ENCODE results near the gene GALNT12.

GALNT12 gene

GRCh38 chr9:98805506-98806272, 1.8 kb upstream of the GALNT12 start:
- FAIRE-seq, result no peak

GRCh38 chr9:98806394-98807035, 955 bp upstream of the GALNT12 start:
- peak; percentile 60 for FAIRE-seq

GRCh38 chr9:98807814-98808195, 335 bp downstream of the GALNT12 start:
- FAIRE-seq, result no peak

GRCh38 chr9:98808411-98808815, 943 bp downstream of the GALNT12 start:
- FAIRE-seq, result no peak

- FAIRE-seq, result no peak
Measured at GRCh38 chr9:98808875-98809274, 1.4 kb downstream of the GALNT12 start.

- no peak for FAIRE-seq
Measured at GRCh38 chr9:98809311-98810101, 2.0 kb downstream of the GALNT12 start.

GRCh38 chr9:98810102-98810842, 2.8 kb downstream of the GALNT12 start:
- FAIRE-seq, result no peak

GRCh38 chr9:98811051-98811650, 3.7 kb downstream of the GALNT12 start:
- FAIRE-seq, result no peak

GRCh38 chr9:98815391-98815951, 8.0 kb downstream of the GALNT12 start:
- FAIRE-seq, result no peak

- FAIRE-seq, result no peak
Measured at GRCh38 chr9:98818764-98819163, 11.3 kb downstream of the GALNT12 start.

- FAIRE-seq, result no peak
Measured at GRCh38 chr9:98819231-98819630, 11.8 kb downstream of the GALNT12 start.

- no peak for FAIRE-seq
Measured at GRCh38 chr9:98821831-98822230, 14.4 kb downstream of the GALNT12 start.

- no peak for FAIRE-seq
Measured at GRCh38 chr9:98822661-98823060, 15.2 kb downstream of the GALNT12 start.

- no peak for FAIRE-seq
Measured at GRCh38 chr9:98823666-98824334, 16.3 kb downstream of the GALNT12 start.

- no peak for FAIRE-seq
Measured at GRCh38 chr9:98825414-98825813, 17.9 kb downstream of the GALNT12 start.

- FAIRE-seq, result no peak
Measured at GRCh38 chr9:98826716-98827115, 19.2 kb downstream of the GALNT12 start.

GRCh38 chr9:98829766-98830165, 22.3 kb downstream of the GALNT12 start:
- no peak for FAIRE-seq

- no peak for FAIRE-seq
Measured at GRCh38 chr9:98830554-98830953, 23.1 kb downstream of the GALNT12 start.

- FAIRE-seq, result no peak
Measured at GRCh38 chr9:98831696-98832095, 24.2 kb downstream of the GALNT12 start.

GRCh38 chr9:98832768-98833089, 25.3 kb downstream of the GALNT12 start:
- no peak for FAIRE-seq

GRCh38 chr9:98833090-98833956, 25.9 kb downstream of the GALNT12 start:
- no peak for FAIRE-seq

Measured in islet of Langerhans (tissue), 1 donor.